IPS-18a (cell line): ENCODE data around the gene ABHD5.

Experiments used
- H3K27ac ChIP-seq: one replicate; pipeline ENCODE4 v1.5.1; 2013; ENCODE audit warnings: low read length
- H3K27me3 ChIP-seq: one replicate; pipeline ENCODE4 v1.6.1; 2013; ENCODE audit warnings: mild to moderate bottlenecking, low read length; ENCODE audit not compliant: control insufficient read depth, insufficient read depth
- H3K36me3 ChIP-seq: one replicate; pipeline ENCODE4 v1.6.1; 2013; ENCODE audit warnings: low read depth, low read length; ENCODE audit not compliant: control insufficient read depth
- H3K4me1 ChIP-seq: one replicate; pipeline ENCODE4 v1.6.1; 2013; ENCODE audit warnings: low read depth, low read length; ENCODE audit not compliant: control insufficient read depth
- H3K4me3 ChIP-seq: one replicate; pipeline ENCODE4 v1.5.1; 2013; ENCODE audit warnings: low read length
- H3K9ac ChIP-seq: one replicate; pipeline ENCODE4 v1.6.1; 2013; ENCODE audit warnings: mild to moderate bottlenecking, low read length, moderate library complexity
- H3K9me3 ChIP-seq: one replicate; pipeline ENCODE4 v1.6.1; 2013; ENCODE audit warnings: low read depth, low read length; ENCODE audit not compliant: control insufficient read depth

Gene ABHD5

GRCh38 chr3:43774799-43775198, 84.1 kb downstream of the ABHD5 start:
- H3K9me3 ChIP-seq = no peaks in the 10 kb centered on the region
- H3K27me3 ChIP-seq = no peaks in the 10 kb centered on the region
- H3K36me3 ChIP-seq = no peaks in the 10 kb centered on the region
- H3K4me3 ChIP-seq = no peak overlapping the region
- H3K27ac ChIP-seq = no peak overlapping the region
- H3K4me1 ChIP-seq = peaks cover 10% of the 10 kb centered on the region
- no peak overlapping the region for H3K9ac ChIP-seq

- Histone ChIP-seq H3K27me3 (no peaks in the 10 kb centered on the region), H3K27ac (no peak overlapping the region), H3K9ac (no peak overlapping the region), H3K4me1 (peaks cover 10% of the 10 kb centered on the region), H3K4me3 (no peak overlapping the region), H3K36me3 (no peaks in the 10 kb centered on the region), H3K9me3 (no peaks in the 10 kb centered on the region)
Measured at GRCh38 chr3:43776101-43776500, 85.4 kb downstream of the ABHD5 start.

- Histone ChIP-seq H3K27me3 (no peaks in the 10 kb centered on the region), H3K9ac (no peak overlapping the region), H3K9me3 (no peaks in the 10 kb centered on the region), H3K4me1 (no peaks in the 10 kb centered on the region), H3K36me3 (no peaks in the 10 kb centered on the region), H3K4me3 (no peak overlapping the region), H3K27ac (no peak overlapping the region)
Measured at GRCh38 chr3:43779850-43780249, 89.1 kb downstream of the ABHD5 start.

- H3K36me3 ChIP-seq = no peaks in the 10 kb centered on the region
- no peaks in the 10 kb centered on the region for H3K9me3 ChIP-seq
- no peaks in the 10 kb centered on the region for H3K27me3 ChIP-seq
- H3K9ac ChIP-seq = no peak overlapping the region
- H3K27ac ChIP-seq = no peak overlapping the region
- H3K4me3 ChIP-seq = no peak overlapping the region
- H3K4me1 ChIP-seq = no peaks in the 10 kb centered on the region
Measured at GRCh38 chr3:43782541-43782940, 91.8 kb downstream of the ABHD5 start.
